HepG2 (cell line): Measurements from ENCODE around the gene COQ8A.

Source experiments
- POLR2A ChIP-seq, 2 experiments: IDR thresholded peaks; 2 replicates each; pipeline ENCODE4 v1.6.1; 2011; ENCODE audit warnings: low read depth in 2 of 2, low read length in 2 of 2, mild to moderate bottlenecking in 1 of 2, moderate library complexity in 1 of 2; ENCODE audit not compliant: insufficient read depth in 1 of 2
- SYNCRIP ChIP-seq: fragments of 200-400 bp; formaldehyde crosslinking; IDR thresholded peaks from 2 replicates; pipeline ENCODE4 v1.6.1; 2018; ENCODE audit warnings: mild to moderate bottlenecking, low read depth, low read length; ENCODE audit not compliant: insufficient read depth
- YY1 ChIP-seq: IDR thresholded peaks from 2 replicates; pipeline ENCODE4 v1.6.1; 2011; ENCODE audit warnings: low read length, low read depth, moderate library complexity, mild to moderate bottlenecking; ENCODE audit not compliant: insufficient read depth, insufficient replicate concordance

DNA sequence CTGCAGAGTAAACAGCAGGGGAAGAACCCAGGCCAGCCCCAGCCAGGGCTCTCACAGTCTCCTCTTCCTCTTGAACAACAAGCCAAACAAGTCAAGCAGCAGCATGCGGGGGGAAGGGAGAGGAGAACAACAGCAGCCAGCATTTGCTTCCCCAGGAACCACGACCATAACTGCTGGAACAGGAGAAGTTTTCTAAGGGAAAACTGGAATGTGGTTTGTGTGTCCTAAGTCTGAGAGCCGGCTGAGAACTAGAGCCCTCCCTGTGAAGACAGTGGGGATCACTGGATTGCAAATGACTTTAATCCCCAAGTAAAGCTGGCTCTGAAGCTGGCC is 48.2 kb downstream of the COQ8A start:
- TF ChIP-seq SYNCRIP, result no peak
- TF ChIP-seq YY1, result no peak
- TF ChIP-seq POLR2A (IDR thresholded peaks at IDR 0.05; ENCODE audit: insufficient read depth in 1 of 2, low read depth in 2 of 2, low read length in 2 of 2), result no peak
